ENCODE results near the gene LAMTOR3.

The LAMTOR3 gene

GRCh38 chr4:99861120-99861905 lies 32.9 kb downstream of the LAMTOR3 start:
- no peak for DNase-seq (ENCODE audit: low spot score)

DNA sequence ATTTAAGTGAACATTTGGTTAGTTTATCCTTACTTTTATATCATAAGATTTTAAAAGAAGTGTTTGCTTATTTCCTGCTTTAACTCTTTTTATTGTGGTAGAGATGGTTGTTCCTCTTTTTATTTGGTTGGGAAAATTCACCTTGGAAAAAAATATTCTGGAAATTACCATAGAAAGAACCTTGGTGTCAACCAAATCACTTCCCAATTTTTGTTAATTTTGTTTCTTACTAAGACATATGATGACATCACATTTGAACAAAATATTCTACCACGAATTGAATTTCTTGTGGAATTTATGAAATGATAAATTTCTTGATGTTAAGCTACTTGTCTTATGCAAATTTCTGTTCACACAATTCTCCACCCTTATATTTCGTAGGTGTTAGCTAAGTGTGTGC lies 33.7 kb downstream of the LAMTOR3 start:
- DNase-seq (ENCODE audit: low spot score), result no peak

DNA sequence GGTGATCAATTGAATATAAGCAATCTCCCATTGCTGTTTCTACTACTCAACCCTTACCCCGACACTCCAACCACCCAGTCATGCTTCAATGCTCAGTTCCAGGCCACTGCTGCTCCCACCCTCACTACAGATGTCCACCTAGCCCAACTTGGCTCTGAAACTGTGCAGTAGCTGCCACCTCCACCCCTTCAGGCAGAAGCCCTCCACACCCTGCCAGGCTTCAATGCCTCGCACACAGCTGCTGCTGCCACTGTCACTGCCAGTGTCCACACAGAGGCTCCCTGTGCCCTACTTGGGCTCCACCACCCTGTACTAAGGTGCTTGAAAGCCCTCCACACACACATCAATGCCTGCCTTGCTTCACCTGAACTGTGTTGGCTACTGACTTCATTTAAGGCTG lies 34.6 kb downstream of the LAMTOR3 start:
- no peak for DNase-seq (ENCODE audit: low spot score)

GRCh38 chr4:99857307-99857706 lies 36.9 kb downstream of the LAMTOR3 start:
- no peak for DNase-seq (ENCODE audit: low spot score)

DNA sequence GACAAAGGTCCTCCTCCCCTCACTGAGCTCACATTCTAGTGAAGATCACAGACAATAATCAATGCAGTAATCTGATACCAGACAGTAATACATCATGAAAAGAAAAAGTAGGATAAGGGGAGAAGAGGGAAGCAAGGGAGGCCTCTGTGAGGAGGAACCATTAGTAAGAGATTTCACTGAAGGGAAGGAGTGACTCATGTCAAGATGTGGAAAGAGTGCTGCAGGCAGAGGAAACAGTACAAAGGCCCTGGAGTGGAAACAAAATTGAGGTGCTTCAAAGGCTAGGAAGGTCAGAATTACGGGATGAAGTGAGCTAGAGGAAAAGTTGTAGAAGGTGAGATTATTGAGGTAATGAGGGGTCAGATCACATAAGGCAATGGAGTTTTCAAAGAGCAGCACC lies 38.1 kb downstream of the LAMTOR3 start:
- no peak for DNase-seq (ENCODE audit: low spot score)

DNA sequence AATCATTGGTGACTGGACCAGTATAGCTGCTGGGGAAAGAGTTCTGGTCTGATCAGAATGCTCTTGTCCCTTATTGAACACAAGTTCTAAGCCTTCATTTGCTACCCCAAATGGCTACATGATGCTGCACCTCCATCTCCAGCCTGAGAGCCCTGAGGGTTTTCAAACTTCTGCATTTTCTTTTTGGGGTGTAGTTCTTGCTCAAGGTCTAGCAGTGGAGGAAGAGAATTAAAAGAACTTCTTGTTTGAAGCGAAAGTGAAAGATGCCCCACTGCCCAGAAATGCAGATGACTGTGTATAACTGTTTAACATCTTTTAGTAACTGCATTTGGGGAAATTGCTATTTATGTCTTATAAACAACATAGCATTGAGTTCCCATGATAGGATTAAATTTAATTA lies 38.5 kb downstream of the LAMTOR3 start:
- DNase-seq (ENCODE audit: low spot score), result no peak

- no peak for DNase-seq (ENCODE audit: low spot score)
Observed at GRCh38 chr4:99853999-99854398, 40.2 kb downstream of the LAMTOR3 start.

DNA sequence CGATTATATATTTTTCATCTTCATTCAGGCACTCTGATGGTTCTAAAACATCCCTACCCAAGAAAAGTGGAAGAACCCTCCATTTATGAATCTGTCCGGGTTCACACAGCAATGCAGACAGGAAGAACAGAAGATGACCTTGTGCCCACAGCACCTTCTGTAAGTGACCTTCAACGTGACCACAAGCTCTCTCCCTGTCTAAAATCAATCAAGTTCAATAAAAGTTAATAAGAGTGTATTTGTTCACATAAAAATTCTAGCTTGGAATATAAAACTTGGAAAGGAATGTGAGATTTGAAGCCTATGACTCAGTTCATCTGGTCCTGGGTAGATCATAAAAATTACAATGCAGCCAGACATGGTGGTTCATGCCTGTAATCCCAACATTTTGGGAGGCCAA lies 41.0 kb downstream of the LAMTOR3 start:
- no peak for DNase-seq (ENCODE audit: low spot score)

DNA sequence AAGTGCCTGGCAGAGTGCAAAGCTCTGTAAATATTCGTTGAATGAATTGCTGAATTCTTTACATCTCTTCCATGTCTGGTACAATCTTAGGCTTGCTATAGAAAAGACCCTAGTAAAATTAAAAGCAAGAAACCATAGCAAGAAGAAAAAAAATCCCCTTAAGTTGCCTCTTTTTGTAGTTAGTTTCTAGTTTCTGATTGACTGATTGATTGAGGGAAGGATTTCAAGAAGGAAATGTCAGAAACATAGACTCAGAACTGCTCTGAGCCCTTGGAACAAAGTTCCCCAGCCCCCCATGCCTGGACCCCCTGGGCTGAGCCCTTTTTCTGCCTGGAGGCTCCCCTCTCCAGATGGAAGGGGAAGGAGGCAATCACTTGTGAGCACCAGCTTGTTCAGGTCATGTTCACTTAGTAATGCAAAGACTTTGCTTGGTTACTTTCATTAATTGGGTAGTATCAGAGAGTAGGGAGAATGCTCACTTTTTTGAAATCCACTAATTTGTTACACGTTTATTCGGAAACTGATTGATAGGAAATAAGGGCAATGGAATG lies 42.0 kb downstream of the LAMTOR3 start:
- DNase-seq (ENCODE audit: low spot score), result no peak

DNA sequence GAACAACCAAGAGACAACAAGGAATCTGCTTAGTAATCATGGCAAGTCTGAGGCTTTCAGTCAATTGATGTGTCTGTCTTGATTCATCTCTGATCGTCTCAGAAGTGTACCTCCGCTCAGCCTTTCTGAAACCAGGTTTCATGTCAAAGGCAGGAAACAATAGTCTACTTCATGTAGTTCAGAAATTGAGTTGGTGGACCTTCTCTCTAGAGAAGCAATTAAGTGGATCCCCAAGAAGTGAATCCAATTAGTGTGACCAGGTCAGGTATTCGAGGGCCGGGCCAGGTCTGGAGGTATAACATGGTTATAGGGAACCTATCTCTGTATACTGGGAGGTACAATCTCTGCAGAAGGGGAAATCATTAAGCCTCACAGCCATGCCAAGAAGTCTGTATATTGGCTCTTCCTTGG lies 45.6 kb downstream of the LAMTOR3 start:
- no peak for DNase-seq (ENCODE audit: low spot score)

DNA sequence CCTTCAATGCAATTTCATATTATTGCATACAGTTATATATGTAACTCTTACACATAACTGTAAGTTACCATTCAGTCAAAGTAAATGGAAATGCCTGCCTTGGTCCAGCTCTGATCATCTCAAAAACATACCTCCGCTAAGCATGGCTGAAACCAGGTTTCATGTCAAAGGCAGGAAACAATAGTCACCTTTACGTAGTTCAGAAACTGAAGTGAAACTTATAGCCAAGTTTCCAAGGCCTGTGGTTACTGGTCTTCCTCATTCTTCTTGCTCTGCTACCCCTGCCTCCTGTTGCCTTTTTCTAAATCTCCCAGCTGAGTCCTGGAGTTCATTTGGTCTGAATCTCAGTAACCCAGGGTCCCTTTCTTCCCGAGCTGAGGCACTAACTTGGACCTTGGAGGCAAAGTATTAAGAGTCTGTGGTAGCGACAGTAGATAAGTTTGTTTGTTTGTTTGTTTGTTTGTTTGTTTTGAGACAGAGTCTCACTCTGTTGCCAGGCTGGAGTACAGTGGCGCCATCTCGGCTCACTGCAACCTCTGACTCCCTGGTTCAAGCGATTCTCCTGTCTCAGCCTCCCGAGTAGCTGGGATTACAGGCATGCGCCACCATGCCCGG lies 46.8 kb downstream of the LAMTOR3 start:
- no peak for DNase-seq (ENCODE audit: low spot score)

DNA sequence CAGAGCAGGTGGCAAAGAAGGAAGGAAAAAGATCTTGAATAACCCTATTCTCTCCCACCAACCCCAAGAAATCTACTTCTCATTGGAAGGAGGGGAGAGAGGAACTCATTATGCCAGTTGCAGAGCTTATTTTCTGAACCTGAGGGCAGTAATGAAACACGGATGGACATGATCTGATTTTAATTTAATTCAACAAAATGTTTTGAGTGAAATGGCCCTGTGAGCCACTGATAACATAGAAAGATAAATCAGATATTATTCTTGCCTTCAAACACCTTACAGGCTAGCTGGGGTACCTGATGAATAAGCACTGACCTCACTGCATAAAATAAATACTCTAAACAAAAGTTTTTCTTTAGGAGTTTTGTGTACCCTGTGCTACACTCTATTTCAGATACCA lies 47.3 kb downstream of the LAMTOR3 start:
- DNase-seq (ENCODE audit: low spot score), result no peak

GRCh38 chr4:99845708-99846469 lies 48.3 kb downstream of the LAMTOR3 start:
- DNase-seq (ENCODE audit: low spot score), result no peak

DNA sequence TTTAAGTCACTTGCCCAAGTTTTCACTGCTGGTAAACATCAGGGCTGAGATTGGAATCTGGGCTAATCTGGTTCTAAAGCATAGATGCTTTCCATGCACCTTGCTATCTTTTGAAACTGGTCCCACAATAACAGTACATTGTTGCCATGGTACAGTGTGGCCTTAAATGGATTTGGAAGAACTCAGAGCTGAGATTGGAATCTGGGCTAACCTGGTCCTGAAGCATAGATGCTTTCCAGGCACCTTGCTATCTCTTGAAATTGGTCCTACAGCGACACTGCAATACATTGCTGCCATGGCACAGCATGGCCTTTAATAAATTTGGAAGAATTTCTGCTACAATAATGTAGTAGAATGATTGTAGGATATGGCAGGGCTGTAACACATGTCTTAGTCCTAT lies 49.0 kb downstream of the LAMTOR3 start:
- no peak for DNase-seq (ENCODE audit: low spot score)

- DNase-seq (ENCODE audit: low spot score), result no peak
Observed at GRCh38 chr4:99844048-99844447, 50.2 kb downstream of the LAMTOR3 start.

DNA sequence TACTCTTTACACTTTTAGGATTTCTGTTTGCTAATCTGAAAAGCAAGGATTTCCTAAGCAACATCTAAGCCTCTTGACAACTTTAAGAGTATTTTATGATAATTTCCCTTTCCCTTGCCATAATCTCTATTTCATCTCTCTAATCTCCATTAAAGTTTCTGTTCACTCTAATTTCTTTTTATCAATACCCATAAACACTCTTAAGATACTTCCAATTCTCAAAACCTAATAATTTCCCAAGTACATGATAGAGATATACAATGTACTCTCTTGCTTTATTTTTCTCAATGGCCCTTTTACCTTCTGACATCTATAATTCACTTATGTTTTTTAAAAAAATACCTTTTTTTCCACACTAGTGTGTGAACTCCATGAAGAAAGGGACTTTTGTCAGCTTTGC lies 50.8 kb downstream of the LAMTOR3 start:
- no peak for DNase-seq (ENCODE audit: low spot score)

DNA sequence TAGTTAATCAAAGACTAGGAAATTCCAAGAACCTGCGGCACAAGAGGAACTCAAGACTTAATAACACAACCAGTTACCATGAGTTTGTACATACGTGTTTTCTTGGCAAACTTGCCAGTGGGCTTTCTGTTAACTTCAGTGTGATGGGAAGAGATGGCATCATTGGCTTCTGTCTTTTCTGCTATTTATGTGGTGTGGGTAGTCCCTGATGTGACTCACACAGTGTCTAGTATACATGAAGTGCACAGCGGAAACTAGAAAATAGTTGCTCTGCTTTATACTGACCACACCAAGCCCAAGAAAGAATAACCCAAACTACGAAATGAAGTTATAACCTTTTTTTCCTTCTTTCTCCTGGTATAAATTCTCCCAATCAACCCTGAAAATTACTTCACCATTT lies 53.1 kb downstream of the LAMTOR3 start:
- DNase-seq (ENCODE audit: low spot score), result no peak

DNA sequence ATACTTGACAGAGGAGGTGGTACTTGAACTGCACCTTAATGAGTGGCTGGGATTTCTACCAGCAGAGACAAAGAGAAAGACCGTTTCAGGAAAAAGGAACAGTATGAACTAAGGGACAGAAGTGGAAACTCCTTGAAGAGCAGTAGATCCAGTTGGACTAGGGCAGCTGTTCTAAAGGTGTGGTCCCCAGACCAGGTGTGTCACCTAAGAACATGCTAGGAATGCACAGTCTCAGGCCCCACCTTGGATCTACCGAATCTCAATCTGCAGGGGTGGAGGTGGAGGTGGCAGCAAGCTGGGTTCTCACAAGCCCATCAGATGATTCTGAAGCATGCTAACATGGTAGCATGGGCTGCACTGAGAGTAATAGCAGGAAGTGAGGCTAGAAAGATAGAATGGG lies 55.3 kb downstream of the LAMTOR3 start:
- DNase-seq (ENCODE audit: low spot score), result no peak

GRCh38 chr4:99835942-99836341 lies 58.3 kb downstream of the LAMTOR3 start:
- no peak for DNase-seq (ENCODE audit: low spot score)

DNA sequence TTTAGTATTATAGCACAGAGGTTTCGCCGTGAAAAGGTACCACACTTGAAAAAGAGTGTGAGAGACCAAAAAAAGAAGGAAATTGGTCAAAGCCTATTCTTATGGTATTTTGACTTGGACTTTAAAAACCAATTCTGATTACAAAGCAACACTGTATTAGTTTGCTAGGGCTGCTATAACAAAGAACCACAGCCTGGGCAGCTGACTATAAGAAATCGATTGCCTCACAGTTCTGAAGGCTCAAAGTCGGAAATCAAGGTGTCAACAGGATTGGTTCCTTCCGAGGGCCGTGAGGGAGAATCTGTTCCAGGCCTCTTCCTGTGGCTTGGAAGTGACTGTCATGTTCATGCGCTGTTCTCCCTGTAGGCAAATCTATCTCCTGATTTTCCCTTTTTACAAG lies 59.7 kb downstream of the LAMTOR3 start:
- no peak for DNase-seq (ENCODE audit: low spot score)

DNA sequence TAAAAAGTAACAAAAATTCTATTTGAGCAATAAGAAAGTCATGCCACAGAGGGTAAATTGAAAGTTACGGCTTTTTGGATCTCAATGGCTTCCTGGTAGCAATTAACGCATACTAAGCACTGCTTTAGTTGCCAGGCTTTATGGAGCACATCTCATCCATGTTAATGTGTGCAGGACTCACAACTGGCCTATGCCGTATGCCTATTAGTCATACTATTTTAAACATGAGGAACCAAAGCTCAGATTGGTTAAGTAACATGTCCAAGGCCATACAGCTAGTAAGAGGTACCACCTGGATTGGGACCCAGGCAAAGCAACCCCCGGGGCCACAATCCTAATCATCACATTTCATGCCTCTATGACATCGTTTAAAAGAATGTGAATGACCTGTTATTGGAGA lies 60.5 kb downstream of the LAMTOR3 start:
- no peak for DNase-seq (ENCODE audit: low spot score)

DNA sequence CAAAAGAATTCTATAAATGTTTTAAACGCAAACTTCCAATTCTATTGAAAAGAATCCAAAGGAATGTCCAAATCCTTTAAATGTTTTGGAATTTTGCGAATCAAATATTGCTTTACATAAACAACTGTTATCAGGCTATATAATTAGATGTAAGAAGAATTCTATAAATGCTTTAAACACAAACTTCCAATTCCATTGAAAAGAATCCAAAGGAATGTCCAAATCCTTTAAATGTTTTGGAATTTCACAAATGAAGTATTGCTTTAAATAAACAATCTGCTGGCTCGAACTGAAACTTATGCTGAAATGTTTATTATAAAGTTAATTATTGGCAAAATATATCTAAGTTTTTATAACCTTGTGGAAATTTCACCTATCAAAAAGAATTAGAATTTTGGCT lies 61.5 kb downstream of the LAMTOR3 start:
- no peak for DNase-seq (ENCODE audit: low spot score)

DNA sequence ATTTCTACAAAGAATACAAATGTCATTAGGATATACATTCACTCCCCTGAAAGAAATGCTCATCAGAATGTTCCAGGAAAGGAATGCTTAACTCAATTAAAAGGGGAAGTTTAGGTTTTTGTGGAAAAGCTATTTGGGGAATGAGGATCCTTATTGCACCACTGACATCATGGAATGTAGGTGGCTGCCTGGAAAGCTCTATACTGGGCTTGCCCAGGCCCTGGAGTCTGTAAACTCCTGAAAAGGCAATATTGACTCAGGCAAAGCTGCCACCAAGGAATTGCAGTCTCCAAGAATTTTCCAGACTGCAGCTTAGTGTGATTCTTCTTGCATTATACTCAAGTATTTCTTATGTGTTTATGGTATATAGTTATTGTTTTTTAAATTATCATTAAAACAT lies 61.9 kb downstream of the LAMTOR3 start:
- DNase-seq (ENCODE audit: low spot score), result no peak
